Sigmoid colon (tissue), 3 donors: Measurements from ENCODE around the gene STEAP3.

ENCODE experiments used
- POLR2A ChIP-seq, 2 donors: fragments of 450-650 bp; IDR thresholded peaks; one replicate each; pipeline ENCODE4 v1.6.1; 2016; ENCODE audit warnings: antibody characterized with exemption in 2 of 2, mild to moderate bottlenecking in 2 of 2, moderate library complexity in 2 of 2
- TF ChIP-seq, protein P1 (sequence below), 4 experiments: fragments of 450-650 bp in 3 of 4; fragments of 200-600 bp in 1 of 4; IDR thresholded peaks; one replicate each; pipeline ENCODE4 v1.5.1; 2016 to 2019; ENCODE audit warnings: antibody characterized with exemption in 4 of 4, mild to moderate bottlenecking in 3 of 4, moderate library complexity in 2 of 4

GRCh38 chr2:119218478-119219064 is 5.1 kb upstream of the STEAP3 start:
- TF ChIP-seq, protein P1, sequence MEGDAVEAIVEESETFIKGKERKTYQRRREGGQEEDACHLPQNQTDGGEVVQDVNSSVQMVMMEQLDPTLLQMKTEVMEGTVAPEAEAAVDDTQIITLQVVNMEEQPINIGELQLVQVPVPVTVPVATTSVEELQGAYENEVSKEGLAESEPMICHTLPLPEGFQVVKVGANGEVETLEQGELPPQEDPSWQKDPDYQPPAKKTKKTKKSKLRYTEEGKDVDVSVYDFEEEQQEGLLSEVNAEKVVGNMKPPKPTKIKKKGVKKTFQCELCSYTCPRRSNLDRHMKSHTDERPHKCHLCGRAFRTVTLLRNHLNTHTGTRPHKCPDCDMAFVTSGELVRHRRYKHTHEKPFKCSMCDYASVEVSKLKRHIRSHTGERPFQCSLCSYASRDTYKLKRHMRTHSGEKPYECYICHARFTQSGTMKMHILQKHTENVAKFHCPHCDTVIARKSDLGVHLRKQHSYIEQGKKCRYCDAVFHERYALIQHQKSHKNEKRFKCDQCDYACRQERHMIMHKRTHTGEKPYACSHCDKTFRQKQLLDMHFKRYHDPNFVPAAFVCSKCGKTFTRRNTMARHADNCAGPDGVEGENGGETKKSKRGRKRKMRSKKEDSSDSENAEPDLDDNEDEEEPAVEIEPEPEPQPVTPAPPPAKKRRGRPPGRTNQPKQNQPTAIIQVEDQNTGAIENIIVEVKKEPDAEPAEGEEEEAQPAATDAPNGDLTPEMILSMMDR (IDR thresholded peaks at IDR 0.05) = no peak
- no peak for TF ChIP-seq POLR2A (IDR thresholded peaks at IDR 0.05)
